ENCODE data around the gene TCF7L1. TPM values are rescaled to one million over a fixed set of nuclear protein-coding genes. Genes with fewer than 3 reads are reported as not detected.

Gene TCF7L1
- polyA plus RNA-seq, 1 donor (not counting 4 experiments of a cell fraction or from before 2014, with no cell fraction given) = 1.0 TPM

- no peaks in the 10 kb centered on the region for H4K20me1 ChIP-seq (ENCODE audit: control insufficient read depth, extremely low read depth, insufficient read depth, low read length)
- FAIRE-seq = no peak
- H3K79me2 ChIP-seq (ENCODE audit: control insufficient read depth, insufficient read depth, low read length) = no peaks in the 10 kb centered on the region
- TF ChIP-seq EZH2 (IDR thresholded peaks at IDR 0.05; ENCODE audit: low read length) = no peak
- no peak for TF ChIP-seq CTCF (optimal IDR thresholded peaks at IDR 0.05 in 1 of 3, IDR thresholded peaks at IDR 0.05 in 1 of 3, conservative IDR thresholded peaks at IDR 0.05 in 1 of 3; ENCODE audit: extremely low read depth in 1 of 3, insufficient read depth in 2 of 3, low read length in 3 of 3)
- no peak for DNase-seq (ENCODE audit: low read depth, low spot score)
- no peaks in the 10 kb centered on the region for H3K4me1 ChIP-seq (ENCODE audit: control insufficient read depth, extremely low read depth, insufficient read depth, low read length)
- H3K36me3 ChIP-seq (ENCODE audit: control insufficient read depth in 2 of 2, extremely low read depth in 1 of 2, insufficient read depth in 2 of 2, low read length in 2 of 2) = no peaks in the 10 kb centered on the region
- no peak overlapping the region for H3K4me2 ChIP-seq (ENCODE audit: control insufficient read depth, extremely low read depth, insufficient read depth, low read depth, low read length)
- no peaks in the 10 kb centered on the region for H3K27me3 ChIP-seq (ENCODE audit: control insufficient read depth, extremely low read depth, insufficient read depth, low read length)
- H3K9ac ChIP-seq (ENCODE audit: control insufficient read depth, extremely low read depth, insufficient read depth, low read length) = no peak overlapping the region
- H3K4me3 ChIP-seq (ENCODE audit: control insufficient read depth in 2 of 3, extremely low read depth in 1 of 3, insufficient read depth in 2 of 3, low read depth in 1 of 3, low read length in 3 of 3) = no peak overlapping the region
- H3K27ac ChIP-seq (ENCODE audit: control insufficient read depth, insufficient read depth, low read length) = no peak overlapping the region
- no peaks in the 10 kb centered on the region for H3K9me3 ChIP-seq (ENCODE audit: control insufficient read depth, low read depth, low read length)
- no peaks in the 10 kb centered on the region for H3K9me1 ChIP-seq (ENCODE audit: control insufficient read depth, extremely low read depth, insufficient read depth, low read length)
- dilution Hi-C loops (cut with MboI; ENCODE audit: extremely low pct_ligation_motif_present, low sequenced_read_pairs) = no loop called here
- H2AFZ ChIP-seq (ENCODE audit: control insufficient read depth, low read length) = no peak overlapping the region
Observed at GRCh38 chr2:85165088-85165690, 32.0 kb downstream of the TCF7L1 start.

- FAIRE-seq (no peak), DNase-seq (ENCODE audit: low read depth, low spot score) (no peak)
- Histone ChIP-seq H3K9ac (ENCODE audit: control insufficient read depth, extremely low read depth, insufficient read depth, low read length) (no peak overlapping the region), H3K27ac (ENCODE audit: control insufficient read depth, insufficient read depth, low read length) (no peak overlapping the region), H3K4me2 (ENCODE audit: control insufficient read depth, extremely low read depth, insufficient read depth, low read depth, low read length) (no peak overlapping the region), H3K9me3 (ENCODE audit: control insufficient read depth, low read depth, low read length) (no peaks in the 10 kb centered on the region), H3K4me3 (ENCODE audit: control insufficient read depth in 2 of 3, extremely low read depth in 1 of 3, insufficient read depth in 2 of 3, low read depth in 1 of 3, low read length in 3 of 3) (no peak overlapping the region), H4K20me1 (ENCODE audit: control insufficient read depth, extremely low read depth, insufficient read depth, low read length) (no peaks in the 10 kb centered on the region), H3K79me2 (ENCODE audit: control insufficient read depth, insufficient read depth, low read length) (no peaks in the 10 kb centered on the region), H3K9me1 (ENCODE audit: control insufficient read depth, extremely low read depth, insufficient read depth, low read length) (no peaks in the 10 kb centered on the region), H2AFZ (ENCODE audit: control insufficient read depth, low read length) (no peak overlapping the region), H3K36me3 (ENCODE audit: control insufficient read depth in 2 of 2, extremely low read depth in 1 of 2, insufficient read depth in 2 of 2, low read length in 2 of 2) (no peaks in the 10 kb centered on the region), H3K27me3 (ENCODE audit: control insufficient read depth, extremely low read depth, insufficient read depth, low read length) (no peaks in the 10 kb centered on the region), H3K4me1 (ENCODE audit: control insufficient read depth, extremely low read depth, insufficient read depth, low read length) (no peaks in the 10 kb centered on the region)
- no peak for TF ChIP-seq EZH2 (IDR thresholded peaks at IDR 0.05; ENCODE audit: low read length)
- no peak for TF ChIP-seq CTCF (optimal IDR thresholded peaks at IDR 0.05 in 1 of 3, IDR thresholded peaks at IDR 0.05 in 1 of 3, conservative IDR thresholded peaks at IDR 0.05 in 1 of 3; ENCODE audit: extremely low read depth in 1 of 3, insufficient read depth in 2 of 3, low read length in 3 of 3)
- dilution Hi-C loops (cut with MboI; ENCODE audit: extremely low pct_ligation_motif_present, low sequenced_read_pairs) = no loop called here
Observed at GRCh38 chr2:85166021-85166420, 32.8 kb downstream of the TCF7L1 start.

Data from keratinocyte (primary cell).